Peyer's patch (tissue), 4 donors: ENCODE data around the gene TTC36. TPM values are rescaled to one million over a fixed set of nuclear protein-coding genes. Genes with fewer than 3 reads are reported as not detected.
A peak's percentile ranks its signal among the peaks of the same experiment; 100 is the strongest.
"Not testable (repeated sequence)": the region's sequence is repeated elsewhere in the genome, so short reads cannot be mapped to it uniquely, and the experiment has no call there.

Experiments
- DNase-seq, 3 donors: peaks; one replicate each; pipeline ENCODE4 v3.0.0-alpha.2; 2017 to 2019
- H3K27ac ChIP-seq, 4 donors: fragments of 200-600 bp; sonication (generic); one replicate each; pipeline ENCODE4 v1.5.1; 2016 to 2019
- H3K27me3 ChIP-seq, 2 donors: fragments of 200-600 bp; sonication (generic); one replicate each; pipeline ENCODE4 v1.5.1; 2019
- H3K36me3 ChIP-seq, 3 donors: fragments of 200-600 bp; sonication (generic); one replicate each; pipeline ENCODE4 v1.5.1; 2016 to 2019
- H3K4me1 ChIP-seq, 4 donors: fragments of 200-600 bp; sonication (generic); one replicate each; pipeline ENCODE4 v1.5.1; 2016 to 2019
- H3K4me3 ChIP-seq, 4 donors: fragments of 200-600 bp; sonication (generic); 1 replicate in 3 of 4; 2 replicates in 1 of 4; pipeline ENCODE4 v1.5.1; 2016 to 2019; ENCODE audit warnings: mild to moderate bottlenecking in 1 of 4
- H3K9me3 ChIP-seq, 4 donors: fragments of 200-600 bp; sonication (generic); one replicate each; pipeline ENCODE4 v1.5.1; 2016 to 2019; ENCODE audit warnings: mild to moderate bottlenecking in 1 of 4
- POLR2A ChIP-seq, 2 donors: fragments of 450-650 bp; IDR thresholded peaks; one replicate each; pipeline ENCODE4 v1.5.1; 2017; ENCODE audit warnings: antibody characterized with exemption in 2 of 2, mild to moderate bottlenecking in 2 of 2, moderate library complexity in 2 of 2
- total RNA-seq, 4 donors: library from RNA; depleted of rRNA; stranded (reverse); fragments of >200 nt; gene quantifications; one replicate each; pipeline ENCODE4 v1.1.0, GENCODE V29; 2016
- TF ChIP-seq, protein P1 (sequence below), 6 experiments: fragments of 450-650 bp in 4 of 6; fragments of 200-600 bp in 2 of 6; sonication (generic) in 1 of 6; IDR thresholded peaks; one replicate each; pipeline ENCODE4 v1.5.1; 2017 to 2019; ENCODE audit warnings: antibody characterized with exemption in 6 of 6, mild to moderate bottlenecking in 3 of 6, moderate library complexity in 1 of 6

TTC36 gene
- total RNA-seq, 4 donors from 2014 or later: 5.8 to 68.4 (median 37.5) TPM

GRCh38 chr11:118572981-118573550 lies 45.8 kb downstream of the TTC36 start:
- Histone ChIP-seq H3K4me1 (peaks cover 3 to 26% (median 13%) of the 10 kb centered on the region in 4 donors), H3K9me3 (no peaks in the 10 kb centered on the region), H3K4me3 (peak overlapping the region; percentile 89 to 99 (median 94)), H3K27ac (peak overlapping the region; percentile 95 to 99 (median 98)), H3K27me3 (no peaks in the 10 kb centered on the region), H3K36me3 (no peaks in the 10 kb centered on the region)
- no peak for TF ChIP-seq POLR2A (IDR thresholded peaks at IDR 0.05)
- TF ChIP-seq, protein P1, sequence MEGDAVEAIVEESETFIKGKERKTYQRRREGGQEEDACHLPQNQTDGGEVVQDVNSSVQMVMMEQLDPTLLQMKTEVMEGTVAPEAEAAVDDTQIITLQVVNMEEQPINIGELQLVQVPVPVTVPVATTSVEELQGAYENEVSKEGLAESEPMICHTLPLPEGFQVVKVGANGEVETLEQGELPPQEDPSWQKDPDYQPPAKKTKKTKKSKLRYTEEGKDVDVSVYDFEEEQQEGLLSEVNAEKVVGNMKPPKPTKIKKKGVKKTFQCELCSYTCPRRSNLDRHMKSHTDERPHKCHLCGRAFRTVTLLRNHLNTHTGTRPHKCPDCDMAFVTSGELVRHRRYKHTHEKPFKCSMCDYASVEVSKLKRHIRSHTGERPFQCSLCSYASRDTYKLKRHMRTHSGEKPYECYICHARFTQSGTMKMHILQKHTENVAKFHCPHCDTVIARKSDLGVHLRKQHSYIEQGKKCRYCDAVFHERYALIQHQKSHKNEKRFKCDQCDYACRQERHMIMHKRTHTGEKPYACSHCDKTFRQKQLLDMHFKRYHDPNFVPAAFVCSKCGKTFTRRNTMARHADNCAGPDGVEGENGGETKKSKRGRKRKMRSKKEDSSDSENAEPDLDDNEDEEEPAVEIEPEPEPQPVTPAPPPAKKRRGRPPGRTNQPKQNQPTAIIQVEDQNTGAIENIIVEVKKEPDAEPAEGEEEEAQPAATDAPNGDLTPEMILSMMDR (IDR thresholded peaks at IDR 0.05): no peak
- DNase-seq: no peak

- Histone ChIP-seq H3K4me1 (peaks cover 3 to 30% (median 13%) of the 10 kb centered on the region in 4 donors), H3K27ac (no peak overlapping the region), H3K27me3 (no peaks in the 10 kb centered on the region), H3K4me3 (peak overlapping the region in 1 of 4 donors; percentile 96), H3K9me3 (no peaks in the 10 kb centered on the region), H3K36me3 (no peaks in the 10 kb centered on the region)
- TF ChIP-seq, protein P1 (IDR thresholded peaks at IDR 0.05): no peak
- no peak for DNase-seq
Measured at GRCh38 chr11:118574636-118575035, 47.4 kb downstream of the TTC36 start.

GRCh38 chr11:118577995-118578394 lies 50.7 kb downstream of the TTC36 start:
- H3K9me3 ChIP-seq, H3K27ac ChIP-seq, H3K27me3 ChIP-seq, H3K4me3 ChIP-seq, DNase-seq: not testable (repeated sequence)
- peaks cover 0 to 19% (median 0%) of the 10 kb centered on the region in 3 donors for H3K36me3 ChIP-seq
- H3K4me1 ChIP-seq: peaks cover 3 to 30% (median 13%) of the 10 kb centered on the region in 4 donors

Other genes with a start within 250 kb of the TTC36 start
- gene CD3E, start 222.7 kb upstream of the TTC36 start, total RNA-seq: 1 to 10 TPM; 6.6 to 9.9 (median 8.7) TPM
- 10 to 100 TPM; 15.4 to 26.6 (median 21.1) TPM for gene CD3D, start 184.8 kb upstream of the TTC36 start, total RNA-seq
- 1 to 10 TPM; 4.7 to 7.0 (median 5.4) TPM for gene CD3G, start 183.1 kb upstream of the TTC36 start, total RNA-seq
- gene UBE4A, start 167.9 kb upstream of the TTC36 start, total RNA-seq: 10 to 100 TPM; 47.7 to 60.1 (median 54.1) TPM
- gene ATP5MG, start 125.9 kb upstream of the TTC36 start, total RNA-seq: 10 to 100 TPM; 38.5 to 89.8 (median 51.6) TPM
- 100 to 1,000 TPM in 1 of 4 donors, 10 to 100 TPM in 3; 46.6 to 110 (median 74.3) TPM for gene KMT2A, start 91.0 kb upstream of the TTC36 start, total RNA-seq
- gene TMEM25, start 3.7 kb downstream of the TTC36 start, total RNA-seq: 100 to 1,000 TPM in 3 of 4 donors, 10 to 100 TPM in 1; 48.7 to 263 (median 204) TPM
- gene IFT46, start 38.5 kb downstream of the TTC36 start, total RNA-seq: 10 to 100 TPM; 12.5 to 32.2 (median 14.4) TPM
- 100 to 1,000 TPM in 2 of 4 donors, 10 to 100 TPM in 2; 54.5 to 116 (median 91.0) TPM for gene ARCN1, start 44.9 kb downstream of the TTC36 start, total RNA-seq
- 100 to 1,000 TPM in 2 of 4 donors, 10 to 100 TPM in 2; 32.4 to 380 (median 93.8) TPM for gene PHLDB1, start 80.1 kb downstream of the TTC36 start, total RNA-seq
- 10 to 100 TPM; 18.9 to 53.4 (median 32.6) TPM for gene TREH, start 152.2 kb downstream of the TTC36 start, total RNA-seq